H54 (cell line): ENCODE measurements around the gene ITFG1.

ENCODE experiments used
- DNase-seq: peaks from one replicate; pipeline ENCODE4 v3.0.0; 2011; ENCODE audit warnings: low spot score, mixed read lengths; ENCODE audit not compliant: insufficient read length
- FAIRE-seq: peaks from 3 replicates; lab custom pipeline; 2011; peaks lifted over from hg19 to GRCh38; lab: Jason Lieb, UNC
- POLR2A ChIP-seq: IDR thresholded peaks from 2 replicates; pipeline ENCODE4 v1.6.1; 2011; ENCODE audit warnings: low read depth, mild to moderate bottlenecking, low read length

ITFG1 gene

GRCh38 chr16:47110939-47111338, 349.9 kb downstream of the ITFG1 start:
- DNase-seq (no peak), FAIRE-seq (no peak)
- no peak for TF ChIP-seq POLR2A

DNA sequence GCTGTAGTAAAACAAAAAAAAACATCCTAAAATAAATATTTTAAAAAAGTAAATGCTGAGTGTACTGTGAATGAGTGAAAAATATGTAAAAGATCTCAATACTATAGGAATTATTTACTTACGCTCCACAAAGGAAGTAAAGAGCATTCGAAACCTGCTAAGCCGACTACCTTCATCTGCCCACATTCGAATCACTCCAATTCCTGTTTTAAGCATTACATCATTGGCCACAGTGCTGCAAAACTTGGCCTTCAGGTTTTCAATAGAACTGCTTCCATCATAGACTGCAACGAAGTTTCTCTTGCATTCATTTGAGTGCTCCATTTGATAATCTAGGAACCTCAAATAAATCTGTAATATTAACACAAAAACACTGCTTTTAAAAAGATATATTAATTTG, 351.5 kb downstream of the ITFG1 start:
- TF ChIP-seq POLR2A = no peak
- no peak for FAIRE-seq

More for the DNA sequence above, 351.5 kb downstream of the ITFG1 start:
- no peak for DNase-seq
